GM21717 (cell line): ENCODE measurements around the gene ACOX2.
A peak's percentile ranks its signal among the peaks of the same experiment; 100 is the strongest.

ENCODE experiments used
- ATAC-seq: cut with Tn5 transposase; IDR thresholded peaks from one replicate; pipeline ENCODE4 v1.9.1; 2021; ENCODE audit warnings: mild to moderate bottlenecking, moderate library complexity; ENCODE audit not compliant: unreplicated experiment

ACOX2 gene

DNA sequence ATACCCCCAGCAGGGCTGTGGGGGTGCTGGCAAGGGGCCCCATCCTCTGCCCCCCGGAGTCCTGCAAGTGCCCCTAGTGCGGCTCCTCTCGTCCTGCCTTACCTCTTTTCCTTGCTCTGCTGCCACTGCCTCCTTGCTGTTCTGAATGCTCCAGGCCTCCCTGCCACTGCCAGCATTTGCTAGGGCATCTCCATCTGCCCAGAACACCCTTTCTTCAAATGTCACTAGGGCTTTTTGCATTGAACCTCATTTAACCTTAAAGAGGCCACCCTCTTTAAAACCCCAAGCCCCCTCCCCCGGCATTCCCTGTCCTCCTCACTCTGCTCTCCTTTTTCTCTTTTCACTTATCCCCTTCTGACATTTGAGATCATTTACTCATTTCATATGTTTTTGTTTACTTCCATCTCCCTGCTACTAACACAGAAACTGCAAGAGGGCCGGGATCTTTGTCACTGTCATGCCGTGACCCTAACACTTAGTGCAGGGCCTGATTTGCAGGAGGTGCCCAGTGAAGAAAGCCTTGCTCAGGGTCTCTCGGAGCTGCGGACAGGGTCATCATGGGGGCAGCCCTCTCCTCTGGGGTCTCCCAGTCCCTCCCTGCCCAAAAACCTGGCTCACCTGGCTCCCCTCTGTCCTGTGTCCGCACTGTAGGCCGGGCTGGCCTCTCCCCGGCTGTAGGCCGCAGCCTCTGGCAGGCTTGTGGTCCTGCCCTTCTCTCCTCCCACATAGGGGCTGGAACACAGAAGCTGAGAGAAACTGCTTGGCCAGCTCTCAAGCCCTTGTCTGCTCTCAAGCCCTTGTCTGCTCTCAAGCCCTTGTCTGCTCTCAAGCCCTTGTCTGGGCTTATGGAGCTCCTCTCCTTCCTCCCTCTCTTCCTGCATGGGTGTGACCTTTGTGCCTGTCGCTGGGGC lies at the start of gene ACOX2:
Gene ACOX2 (minus strand): TSS at position 690 of the 911 bp plus-strand sequence. CDS start 2,084 bp downstream, outside the sequence.
- ATAC-seq: no peak

GRCh38 chr3:58585994-58586393 lies 49.0 kb upstream of the ACOX2 start:
- no peak for ATAC-seq

- ATAC-seq: peak; percentile 80
These were observed 48.2 kb upstream of the ACOX2 start for GRCh38 chr3:58585005-58585786.

DNA sequence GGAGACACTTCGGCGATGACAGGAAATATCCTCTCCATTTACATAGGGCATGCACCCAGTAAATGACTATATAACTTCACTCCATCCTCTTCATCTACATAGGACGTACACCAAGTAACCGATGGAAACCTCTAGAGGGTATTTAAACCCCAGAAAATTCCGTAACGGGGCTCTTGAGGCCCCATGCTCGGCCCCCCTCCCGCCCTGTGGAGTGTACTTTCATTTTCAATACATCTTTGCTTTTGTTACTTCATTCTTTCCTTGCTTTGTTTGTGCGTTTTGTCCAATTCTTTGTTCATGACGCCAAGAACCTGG lies 47.7 kb upstream of the ACOX2 start:
- no peak for ATAC-seq

GRCh38 chr3:58581328-58582091 lies 44.5 kb upstream of the ACOX2 start:
- no peak for ATAC-seq

- no peak for ATAC-seq
These were observed 43.9 kb upstream of the ACOX2 start for GRCh38 chr3:58580826-58581327.

DNA sequence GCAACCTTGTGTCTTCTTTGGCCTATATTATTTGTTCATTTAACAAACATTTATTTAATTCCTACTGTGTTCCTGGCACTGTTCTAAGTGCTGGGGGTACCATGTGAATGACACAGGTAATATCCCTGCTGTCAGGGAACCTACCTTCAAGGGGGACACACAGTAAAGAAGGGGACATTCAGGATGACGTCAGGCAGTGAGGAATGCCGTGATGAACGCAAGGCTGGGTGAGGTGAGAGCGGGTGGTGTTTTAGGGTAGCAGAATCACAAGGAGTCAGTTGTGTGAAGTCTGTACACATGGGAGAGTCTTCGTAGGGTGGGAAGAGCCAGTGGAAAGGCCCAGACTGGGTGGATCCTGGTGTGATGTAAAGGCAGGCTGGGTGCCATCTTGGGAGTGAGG lies 41.9 kb upstream of the ACOX2 start:
- ATAC-seq: no peak

- ATAC-seq: no peak
These were observed 40.4 kb upstream of the ACOX2 start, which contains the start of gene FAM107A for GRCh38 chr3:58577269-58577821. FAM107A (minus strand) TSS chr3:58577391; CDS start chr3:58569860, 7,531 bp downstream.

DNA sequence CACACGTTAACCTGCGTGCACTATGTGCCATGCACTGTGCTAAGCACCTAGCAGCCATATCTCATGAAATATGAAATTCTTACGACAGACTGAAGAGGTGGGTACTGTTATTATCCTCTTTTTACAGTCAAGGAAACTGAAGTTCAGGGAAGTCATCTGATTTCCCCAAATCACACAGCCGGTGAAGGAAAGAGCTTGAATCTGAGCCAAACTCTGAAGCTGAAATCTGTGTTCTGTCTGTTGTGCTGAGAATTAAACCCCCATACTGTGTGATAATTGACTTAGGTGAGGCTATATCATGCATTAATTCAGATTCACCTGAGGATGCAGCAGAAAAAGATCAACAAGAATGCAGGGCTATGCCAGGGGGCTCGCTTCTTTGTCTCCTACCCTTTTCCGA lies 39.7 kb upstream of the ACOX2 start:
- no peak for ATAC-seq

GRCh38 chr3:58575971-58576652 lies 39.1 kb upstream of the ACOX2 start:
- ATAC-seq: no peak

DNA sequence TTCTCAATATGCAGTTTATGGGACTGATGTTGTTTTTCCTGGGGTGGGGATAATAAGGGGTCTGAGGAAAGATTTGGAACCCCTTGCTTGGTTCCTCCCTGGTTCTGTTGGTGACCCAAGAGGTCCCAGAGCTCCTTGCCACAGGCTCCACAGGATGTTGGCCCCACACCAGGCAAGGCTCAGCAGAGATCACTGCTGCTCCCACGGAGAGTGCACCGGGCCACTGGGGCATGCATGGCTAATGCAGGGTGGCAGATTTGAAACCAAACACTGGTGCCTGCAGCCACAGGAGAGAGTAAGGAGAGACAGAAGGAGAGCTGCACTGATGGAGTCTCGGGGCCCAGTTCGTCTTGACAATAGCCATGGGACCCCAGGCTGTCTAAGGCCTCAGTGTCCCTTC lies 37.7 kb upstream of the ACOX2 start:
- ATAC-seq: no peak

DNA sequence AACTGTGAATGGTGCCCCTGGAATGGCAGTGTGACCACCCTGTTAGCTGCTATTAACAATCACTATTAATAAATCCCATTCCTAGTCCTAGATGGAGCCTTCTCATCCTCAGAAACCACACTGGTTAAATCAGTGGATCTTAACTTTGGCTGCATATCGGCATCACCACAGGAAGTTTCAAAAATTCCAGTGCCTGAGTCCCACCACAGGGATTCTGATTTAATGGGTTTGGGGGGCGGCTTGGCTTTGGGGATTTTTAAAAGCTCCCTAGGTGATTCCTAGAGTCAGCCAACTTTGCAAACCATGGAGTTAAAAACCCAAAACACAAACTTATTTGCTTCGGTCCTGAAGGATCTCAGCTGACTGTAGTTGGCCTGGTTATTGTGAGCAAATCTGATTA lies 37.1 kb upstream of the ACOX2 start:
- no peak for ATAC-seq

DNA sequence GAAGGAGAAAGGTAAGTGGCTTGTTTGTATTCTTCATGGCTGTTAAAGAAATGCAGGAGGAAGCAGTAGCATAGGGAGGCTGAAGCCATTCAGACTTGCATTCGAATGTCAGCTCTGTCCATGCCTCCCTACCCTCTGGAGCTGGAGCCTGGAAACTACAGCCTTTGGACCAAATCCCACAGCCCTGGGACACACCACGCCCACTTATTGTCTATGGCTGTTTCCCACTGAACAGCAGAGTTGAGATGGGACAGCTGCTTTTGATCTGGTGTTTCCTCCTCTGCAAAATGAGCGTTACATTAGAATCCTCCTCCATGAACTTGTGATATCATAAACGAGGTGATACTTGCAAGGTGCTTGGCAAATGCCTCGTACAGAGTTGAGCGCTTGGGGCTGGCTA lies 36.6 kb upstream of the ACOX2 start:
- ATAC-seq: no peak

- ATAC-seq: no peak
These were observed 35.7 kb upstream of the ACOX2 start for GRCh38 chr3:58572634-58573230.

DNA sequence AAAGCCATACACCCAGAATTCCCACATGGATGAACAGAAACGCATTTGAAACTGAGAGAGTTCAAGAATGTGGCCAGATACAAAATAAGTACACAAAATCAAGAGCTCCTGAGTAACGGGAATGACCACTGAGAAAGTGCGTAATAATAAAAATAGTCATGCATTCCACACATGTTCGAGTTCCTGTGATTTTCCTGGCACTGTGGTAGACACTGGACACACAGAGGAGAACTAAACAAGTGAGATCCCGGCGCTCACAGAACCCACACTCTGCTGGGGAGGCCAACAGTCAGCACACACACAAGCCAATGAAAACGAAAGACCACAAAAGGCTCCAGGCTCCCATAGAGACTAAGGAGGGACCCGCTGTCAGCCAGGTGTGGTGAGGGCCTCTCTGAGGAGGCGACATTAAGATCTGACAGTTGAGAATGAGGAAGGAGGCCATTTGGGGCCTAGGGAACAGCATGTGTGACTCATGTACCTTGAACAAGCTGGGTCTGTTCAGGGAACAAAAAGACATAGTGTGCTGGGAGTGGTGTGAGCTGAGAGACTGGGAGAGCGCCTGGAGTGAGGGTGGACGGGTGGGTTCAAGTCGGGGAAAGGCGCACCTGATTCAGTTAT lies 35.1 kb upstream of the ACOX2 start:
- no peak for ATAC-seq

DNA sequence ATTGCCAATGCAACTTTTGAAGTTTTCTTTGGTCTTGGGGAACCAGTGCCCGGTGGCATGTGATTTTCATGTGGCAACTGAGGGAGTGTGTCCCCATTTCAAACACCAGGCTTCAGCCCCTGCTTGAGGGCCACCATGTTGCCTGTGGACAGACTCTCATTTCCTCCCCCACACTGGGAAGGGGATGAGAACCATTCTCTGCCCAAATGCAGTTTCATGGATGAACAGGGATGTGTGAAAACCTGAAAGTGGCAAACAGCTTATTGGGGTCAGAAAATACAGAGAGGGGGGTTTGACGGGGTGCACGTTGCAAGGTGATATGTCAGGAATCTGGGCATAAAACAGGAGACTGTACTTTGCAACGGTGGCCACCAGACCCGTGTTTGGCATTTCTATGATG lies 33.9 kb upstream of the ACOX2 start:
- ATAC-seq: no peak

DNA sequence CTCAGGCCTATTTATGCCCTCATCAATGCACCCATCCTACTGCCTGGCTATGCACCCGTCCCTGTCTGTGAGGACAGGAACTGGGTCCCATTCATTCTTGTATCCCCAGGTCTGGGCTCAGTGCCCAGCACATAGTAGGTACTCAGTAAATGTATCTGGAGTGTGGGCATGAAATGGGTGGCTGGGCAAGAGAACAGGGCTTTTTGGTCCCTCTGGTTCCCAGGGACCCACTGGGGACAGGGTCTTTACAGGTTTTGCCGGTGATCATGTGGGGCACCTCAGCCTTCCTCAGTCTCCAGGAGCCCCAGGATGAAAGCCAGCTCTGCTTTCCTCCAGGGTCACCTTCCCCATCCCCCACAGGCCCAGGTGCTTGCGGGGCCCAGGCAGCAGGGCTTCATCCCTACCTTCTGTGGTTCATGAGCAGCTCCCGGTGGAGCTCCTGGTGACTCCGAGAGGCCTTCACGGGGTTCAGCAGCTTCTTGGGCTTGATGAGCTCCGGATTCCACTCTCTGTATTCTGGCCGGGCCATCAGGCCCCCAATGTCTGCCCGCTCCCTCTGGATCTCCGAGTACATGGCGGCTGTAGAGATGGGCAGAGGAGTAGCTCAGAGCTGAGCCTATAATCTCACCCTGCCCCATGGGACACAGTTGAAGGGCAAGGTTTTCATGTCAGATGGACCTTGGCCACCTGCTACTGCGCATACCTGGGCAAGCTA lies 32.5 kb upstream of the ACOX2 start:
- ATAC-seq: no peak

GRCh38 chr3:58568572-58569286 lies 31.7 kb upstream of the ACOX2 start:
- ATAC-seq: no peak
